ENCODE measurements around the gene KANSL1.
A peak's percentile ranks its signal among the peaks of the same experiment; 100 is the strongest.

Gene KANSL1

GRCh38 chr17:46135126-46135812, 58.0 kb downstream of the KANSL1 start:
- TF ChIP-seq POLR2A (IDR thresholded peaks at IDR 0.05; ENCODE audit: extremely low read depth, insufficient read length), result no peak
- TF ChIP-seq CTCF (IDR thresholded peaks at IDR 0.05; ENCODE audit: low read depth, low read length), result no peak
- TF ChIP-seq MYC (IDR thresholded peaks at IDR 0.05; ENCODE audit: low read depth, low read length), result no peak
- no peak for TF ChIP-seq MAX (IDR thresholded peaks at IDR 0.05; ENCODE audit: low read depth, low read length)
- DNase-seq (ENCODE audit: low read depth), result peak; percentile 58
- H3K4me3 ChIP-seq (ENCODE audit: low read depth, low read length), result no peak overlapping the region

GRCh38 chr17:46129302-46129701, 63.9 kb downstream of the KANSL1 start:
- TF ChIP-seq CTCF (IDR thresholded peaks at IDR 0.05; ENCODE audit: low read depth, low read length), result no peak
- no peak for TF ChIP-seq MYC (IDR thresholded peaks at IDR 0.05; ENCODE audit: low read depth, low read length)
- no peak for TF ChIP-seq MAX (IDR thresholded peaks at IDR 0.05; ENCODE audit: low read depth, low read length)
- no peak for TF ChIP-seq POLR2A (IDR thresholded peaks at IDR 0.05; ENCODE audit: extremely low read depth, insufficient read length)
- DNase-seq (ENCODE audit: low read depth), result no peak
- no peak overlapping the region for H3K4me3 ChIP-seq (ENCODE audit: low read depth, low read length)

- no peak for TF ChIP-seq MAX (IDR thresholded peaks at IDR 0.05; ENCODE audit: low read depth, low read length)
- TF ChIP-seq MYC (IDR thresholded peaks at IDR 0.05; ENCODE audit: low read depth, low read length), result no peak
- TF ChIP-seq POLR2A (IDR thresholded peaks at IDR 0.05; ENCODE audit: extremely low read depth, insufficient read length), result no peak
- TF ChIP-seq CTCF (IDR thresholded peaks at IDR 0.05; ENCODE audit: low read depth, low read length), result no peak
- no peak overlapping the region for H3K4me3 ChIP-seq (ENCODE audit: low read depth, low read length)
- no peak for DNase-seq (ENCODE audit: low read depth)
Observed at GRCh38 chr17:46128453-46128852, 64.8 kb downstream of the KANSL1 start.

GRCh38 chr17:46127524-46127923, 65.7 kb downstream of the KANSL1 start:
- no peak for DNase-seq (ENCODE audit: low read depth)
- no peak overlapping the region for H3K4me3 ChIP-seq (ENCODE audit: low read depth, low read length)
- no peak for TF ChIP-seq MYC (IDR thresholded peaks at IDR 0.05; ENCODE audit: low read depth, low read length)
- no peak for TF ChIP-seq CTCF (IDR thresholded peaks at IDR 0.05; ENCODE audit: low read depth, low read length)
- no peak for TF ChIP-seq MAX (IDR thresholded peaks at IDR 0.05; ENCODE audit: low read depth, low read length)
- no peak for TF ChIP-seq POLR2A (IDR thresholded peaks at IDR 0.05; ENCODE audit: extremely low read depth, insufficient read length)

GRCh38 chr17:46126840-46127239, 66.4 kb downstream of the KANSL1 start:
- no peak overlapping the region for H3K4me3 ChIP-seq (ENCODE audit: low read depth, low read length)
- no peak for DNase-seq (ENCODE audit: low read depth)
- TF ChIP-seq CTCF (IDR thresholded peaks at IDR 0.05; ENCODE audit: low read depth, low read length) (no peak), MAX (IDR thresholded peaks at IDR 0.05; ENCODE audit: low read depth, low read length) (no peak), MYC (IDR thresholded peaks at IDR 0.05; ENCODE audit: low read depth, low read length) (no peak), POLR2A (IDR thresholded peaks at IDR 0.05; ENCODE audit: extremely low read depth, insufficient read length) (no peak)

Measured in NB4 (cell line).